ENCODE results near the gene PLEKHA5.
A peak's percentile ranks its signal among the peaks of the same experiment; 100 is the strongest.

Gene PLEKHA5

GRCh38 chr12:19200261-19200660 is 70.7 kb downstream of the PLEKHA5 start:
- TF ChIP-seq CTCF (conservative IDR thresholded peaks at IDR 0.05; ENCODE audit: low read length): no peak
- DNase-seq (ENCODE audit: low read depth): peak; percentile 36
- no peak overlapping the region for H3K4me3 ChIP-seq (ENCODE audit: low read length)

- peak; percentile 77 for DNase-seq (ENCODE audit: low read depth)
- H3K4me3 ChIP-seq (ENCODE audit: low read length): no peak overlapping the region
- TF ChIP-seq CTCF (conservative IDR thresholded peaks at IDR 0.05; ENCODE audit: low read length): no peak
Observed at GRCh38 chr12:19201661-19202060, 72.1 kb downstream of the PLEKHA5 start.

GRCh38 chr12:19203013-19203412 is 73.5 kb downstream of the PLEKHA5 start:
- TF ChIP-seq CTCF (conservative IDR thresholded peaks at IDR 0.05; ENCODE audit: low read length): no peak
- DNase-seq (ENCODE audit: low read depth): no peak

GRCh38 chr12:19203539-19204506 is 74.3 kb downstream of the PLEKHA5 start:
- DNase-seq (ENCODE audit: low read depth): no peak
- H3K4me3 ChIP-seq (ENCODE audit: low read length): no peak overlapping the region
- TF ChIP-seq CTCF (conservative IDR thresholded peaks at IDR 0.05; ENCODE audit: low read length): no peak

More at GRCh38 chr12:19203013-19203412, 73.5 kb downstream of the PLEKHA5 start:
- no peak overlapping the region for H3K4me3 ChIP-seq (ENCODE audit: low read length)

- no peak for TF ChIP-seq CTCF (conservative IDR thresholded peaks at IDR 0.05; ENCODE audit: low read length)
- peak overlapping the region; percentile 43 for H3K4me3 ChIP-seq (ENCODE audit: low read length)
- DNase-seq (ENCODE audit: low read depth): no peak
Observed at GRCh38 chr12:19205120-19205519, 75.6 kb downstream of the PLEKHA5 start.

GRCh38 chr12:19206493-19207077 is 77.1 kb downstream of the PLEKHA5 start:
- TF ChIP-seq CTCF (conservative IDR thresholded peaks at IDR 0.05; ENCODE audit: low read length): no peak
- DNase-seq (ENCODE audit: low read depth): no peak
- no peak overlapping the region for H3K4me3 ChIP-seq (ENCODE audit: low read length)

Measured in AG10803 (cell line).